IMR-90 (cell line): ENCODE data around the gene DAPK3. TPM values are rescaled to one million over a fixed set of nuclear protein-coding genes. Genes with fewer than 3 reads are reported as not detected.

Experiments
- BHLHE40 ChIP-seq: fragments of 150-350 bp; IDR thresholded peaks from 2 replicates; pipeline ENCODE4 v1.6.1; 2016; ENCODE audit warnings: mild to moderate bottlenecking, low read depth, low read length
- FOS ChIP-seq: fragments of 150-350 bp; IDR thresholded peaks from 2 replicates; pipeline ENCODE4 v1.6.1; 2016; ENCODE audit warnings: low read depth, low read length
- MXI1 ChIP-seq: IDR thresholded peaks from 2 replicates; pipeline ENCODE4 v1.6.1; 2012; ENCODE audit warnings: low read depth, mild to moderate bottlenecking, low read length, moderate library complexity, borderline replicate concordance
- RAD21 ChIP-seq: IDR thresholded peaks from 2 replicates; pipeline ENCODE4 v1.6.1; 2012; ENCODE audit warnings: low read length, improper control_type of control experiment
- USF2 ChIP-seq: fragments of 150-350 bp; IDR thresholded peaks from 2 replicates; pipeline ENCODE4 v1.6.1; 2017; ENCODE audit warnings: mild to moderate bottlenecking, antibody characterized with exemption, low read length, low read depth
- polyA plus RNA-seq, 3 experiments: library from polyadenylated mRNA; depleted of rRNA; stranded (reverse); fragments of >200 nt; gene quantifications; 2 replicates each; pipeline ENCODE4 v1.2.3, GENCODE V29; 2012; ENCODE audit warnings: low replicate concordance in 1 of 3
- total RNA-seq: library from RNA; depleted of rRNA; stranded (reverse); fragments of >200 nt; gene quantifications from 2 replicates; pipeline ENCODE4 v1.2.3, GENCODE V29; 2012

DAPK3 gene
- total and polyA plus RNA-seq, 2 of the 4 experiments (the other 2 are of a cell fraction), result 145 to 188 TPM

- TF ChIP-seq USF2 (no peak), BHLHE40 (no peak), RAD21 (no peak), FOS (no peak), MXI1 (no peak)
These were observed 20.7 kb downstream of the DAPK3 start (continued) for GRCh38 chr19:3949997-3950859.
